ENCODE results near the gene DACH1.
"Not testable (repeated sequence)": the region's sequence is repeated elsewhere in the genome, so short reads cannot be mapped to it uniquely, and the experiment has no call there.

Gene DACH1

GRCh38 chr13:71828564-71828963, 38.4 kb downstream of the DACH1 start:
- DNase-seq (ENCODE audit: low read depth in 2 of 2): no peak

- DNase-seq (ENCODE audit: low read depth in 2 of 2): no peak
Observed at GRCh38 chr13:71828117-71828516, 38.9 kb downstream of the DACH1 start.

GRCh38 chr13:71827241-71827640, 39.8 kb downstream of the DACH1 start:
- DNase-seq (ENCODE audit: low read depth in 2 of 2): no peak

GRCh38 chr13:71820699-71821098, 46.3 kb downstream of the DACH1 start:
- no peak for DNase-seq (ENCODE audit: low read depth in 2 of 2)

- DNase-seq (ENCODE audit: low read depth in 2 of 2): no peak
Observed at GRCh38 chr13:71817335-71817734, 49.7 kb downstream of the DACH1 start.

- no peak for DNase-seq (ENCODE audit: low read depth in 2 of 2)
Observed at GRCh38 chr13:71814806-71815360, 52.1 kb downstream of the DACH1 start.

- no peak for DNase-seq (ENCODE audit: low read depth in 2 of 2)
Observed at GRCh38 chr13:71813187-71813586, 53.8 kb downstream of the DACH1 start.

GRCh38 chr13:71811344-71811743, 55.7 kb downstream of the DACH1 start:
- no peak for DNase-seq (ENCODE audit: low read depth in 2 of 2)

GRCh38 chr13:71808708-71809107, 58.3 kb downstream of the DACH1 start:
- no peak for DNase-seq (ENCODE audit: low read depth in 2 of 2)

- DNase-seq (ENCODE audit: low read depth in 2 of 2): no peak
Observed at GRCh38 chr13:71806886-71807285, 60.1 kb downstream of the DACH1 start.

GRCh38 chr13:71803066-71803465, 63.9 kb downstream of the DACH1 start:
- no peak for DNase-seq (ENCODE audit: low read depth in 2 of 2)

- no peak for DNase-seq (ENCODE audit: low read depth in 2 of 2)
Observed at GRCh38 chr13:71801781-71802180, 65.2 kb downstream of the DACH1 start.

- DNase-seq (ENCODE audit: low read depth in 2 of 2): no peak
Observed at GRCh38 chr13:71801165-71801760, 65.7 kb downstream of the DACH1 start.

- DNase-seq (ENCODE audit: low read depth in 2 of 2): no peak
Observed at GRCh38 chr13:71799324-71799723, 67.7 kb downstream of the DACH1 start.

- DNase-seq (ENCODE audit: low read depth in 2 of 2): no peak
Observed at GRCh38 chr13:71798707-71799106, 68.3 kb downstream of the DACH1 start.

- no peak for DNase-seq (ENCODE audit: low read depth in 2 of 2)
Observed at GRCh38 chr13:71797517-71797916, 69.5 kb downstream of the DACH1 start.

GRCh38 chr13:71789693-71790329, 77.2 kb downstream of the DACH1 start:
- DNase-seq (ENCODE audit: low read depth in 2 of 2): no peak

GRCh38 chr13:71789037-71789436, 78.0 kb downstream of the DACH1 start:
- no peak for DNase-seq (ENCODE audit: low read depth in 2 of 2)

- no peak for DNase-seq (ENCODE audit: low read depth in 2 of 2)
Observed at GRCh38 chr13:71787414-71787813, 79.6 kb downstream of the DACH1 start.

- no peak for DNase-seq (ENCODE audit: low read depth in 2 of 2)
Observed at GRCh38 chr13:71786875-71787274, 80.1 kb downstream of the DACH1 start.

- DNase-seq (ENCODE audit: low read depth in 2 of 2): no peak
Observed at GRCh38 chr13:71785361-71785760, 81.6 kb downstream of the DACH1 start.

GRCh38 chr13:71780546-71780945, 86.5 kb downstream of the DACH1 start:
- no peak for DNase-seq (ENCODE audit: low read depth in 2 of 2)

GRCh38 chr13:71778998-71779397, 88.0 kb downstream of the DACH1 start:
- DNase-seq (ENCODE audit: low read depth in 2 of 2): not testable (repeated sequence)

GRCh38 chr13:71775966-71776365, 91.0 kb downstream of the DACH1 start:
- no peak for DNase-seq (ENCODE audit: low read depth in 2 of 2)
